NCI-H2081 (cell line): ENCODE data around the gene DLST.

ENCODE experiments used
- DNase-seq, 2 experiments: peaks; one replicate each; lab custom pipeline; 2025; lab: John Stamatoyannopoulos, UW

The DLST gene

DNA sequence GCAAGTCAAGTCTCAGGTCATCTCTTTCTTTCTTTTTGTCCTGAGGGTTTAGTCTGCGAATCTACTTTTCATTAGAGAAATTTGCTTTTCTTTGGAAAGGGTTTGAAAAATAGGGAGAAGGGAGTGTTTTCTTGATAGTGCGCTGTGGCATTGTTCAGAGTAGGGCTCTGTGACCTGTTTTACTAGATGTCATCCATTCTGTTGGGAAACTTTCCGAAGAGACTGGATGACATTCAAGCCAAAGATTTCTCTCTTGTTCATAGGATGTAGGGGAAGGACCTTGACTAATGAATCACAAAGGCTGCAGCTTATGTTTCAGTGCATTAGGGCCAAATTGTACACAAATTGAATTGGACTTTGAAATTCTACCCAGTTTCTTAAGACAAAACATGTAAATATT, 14.7 kb downstream of the DLST start:
- no peak for DNase-seq

DNA sequence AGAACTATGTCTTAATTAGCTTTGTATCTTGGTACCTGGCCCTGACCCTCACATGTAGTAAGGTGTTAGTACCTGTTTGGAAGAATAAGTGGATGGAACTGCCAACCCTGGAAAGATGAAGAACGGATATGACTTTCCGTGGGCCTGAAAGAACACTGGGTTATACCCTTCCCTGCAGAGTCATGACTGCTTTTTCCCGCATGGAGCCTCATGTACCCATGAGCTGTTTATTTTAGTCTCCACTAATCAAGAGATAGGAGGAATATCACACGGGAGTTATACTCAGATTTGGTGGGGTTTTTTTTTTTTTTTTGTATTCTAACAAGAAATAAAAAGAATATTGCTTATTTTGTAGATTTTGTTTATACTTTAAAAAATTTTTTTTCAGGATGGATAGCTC, 15.9 kb downstream of the DLST start:
- DNase-seq, result no peak

DNA sequence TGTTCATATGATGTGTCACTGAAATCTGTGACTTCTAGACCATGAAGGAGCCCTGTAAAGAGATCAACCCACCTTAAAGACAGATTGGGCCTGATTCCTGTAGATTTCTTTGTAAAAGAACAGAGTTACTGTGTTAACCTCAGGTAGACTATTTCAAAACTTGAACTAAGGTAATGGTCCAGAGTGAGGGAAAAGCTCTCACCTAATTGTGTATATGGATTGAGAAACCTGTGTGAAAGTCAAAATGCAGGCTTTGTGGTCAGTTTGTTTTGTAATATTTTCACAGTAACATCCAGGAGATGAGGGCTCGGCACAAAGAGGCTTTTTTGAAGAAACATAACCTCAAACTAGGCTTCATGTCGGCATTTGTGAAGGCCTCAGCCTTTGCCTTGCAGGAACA, 16.4 kb downstream of the DLST start:
- no peak for DNase-seq

- DNase-seq, result no peak
These were observed 17.0 kb downstream of the DLST start for GRCh38 chr14:74898694-74899093.

DNA sequence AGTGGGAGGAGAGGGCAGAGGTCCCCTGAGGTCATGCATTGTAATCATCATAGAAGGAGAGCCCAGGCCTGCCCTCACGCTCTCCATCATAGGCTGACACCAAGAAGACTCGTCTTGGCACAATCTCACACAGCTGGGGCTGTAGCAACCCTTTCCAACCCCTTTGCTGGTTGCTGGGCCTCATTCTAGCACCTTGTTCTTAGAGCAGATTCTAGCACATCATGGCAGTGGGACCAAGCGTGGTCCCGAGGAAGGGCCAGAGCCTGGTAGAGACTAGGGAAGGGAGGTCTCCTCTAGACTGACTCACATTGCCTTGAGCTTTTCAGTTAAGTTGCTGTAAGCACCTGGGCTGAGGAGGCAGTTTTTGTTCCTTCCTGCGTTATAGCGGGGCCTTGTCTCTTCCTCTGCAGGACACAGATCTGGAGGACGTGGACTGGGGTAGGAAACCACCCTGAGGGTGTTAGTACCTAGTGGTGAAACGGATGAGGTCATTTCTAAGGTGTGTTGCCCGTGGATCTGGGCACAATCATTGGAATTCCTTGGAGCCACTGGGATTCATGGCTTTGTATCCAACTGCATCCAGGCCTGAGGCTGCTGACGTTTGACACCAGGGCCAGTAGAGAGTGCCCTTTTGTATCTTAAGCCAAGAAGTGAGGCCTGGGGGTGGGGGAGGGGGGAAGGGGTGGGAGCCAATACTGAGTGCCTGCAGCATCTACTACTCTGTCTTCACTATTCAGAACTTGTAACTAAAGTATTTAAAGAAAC, 21.4 kb downstream of the DLST start:
- no peak for DNase-seq

DNA sequence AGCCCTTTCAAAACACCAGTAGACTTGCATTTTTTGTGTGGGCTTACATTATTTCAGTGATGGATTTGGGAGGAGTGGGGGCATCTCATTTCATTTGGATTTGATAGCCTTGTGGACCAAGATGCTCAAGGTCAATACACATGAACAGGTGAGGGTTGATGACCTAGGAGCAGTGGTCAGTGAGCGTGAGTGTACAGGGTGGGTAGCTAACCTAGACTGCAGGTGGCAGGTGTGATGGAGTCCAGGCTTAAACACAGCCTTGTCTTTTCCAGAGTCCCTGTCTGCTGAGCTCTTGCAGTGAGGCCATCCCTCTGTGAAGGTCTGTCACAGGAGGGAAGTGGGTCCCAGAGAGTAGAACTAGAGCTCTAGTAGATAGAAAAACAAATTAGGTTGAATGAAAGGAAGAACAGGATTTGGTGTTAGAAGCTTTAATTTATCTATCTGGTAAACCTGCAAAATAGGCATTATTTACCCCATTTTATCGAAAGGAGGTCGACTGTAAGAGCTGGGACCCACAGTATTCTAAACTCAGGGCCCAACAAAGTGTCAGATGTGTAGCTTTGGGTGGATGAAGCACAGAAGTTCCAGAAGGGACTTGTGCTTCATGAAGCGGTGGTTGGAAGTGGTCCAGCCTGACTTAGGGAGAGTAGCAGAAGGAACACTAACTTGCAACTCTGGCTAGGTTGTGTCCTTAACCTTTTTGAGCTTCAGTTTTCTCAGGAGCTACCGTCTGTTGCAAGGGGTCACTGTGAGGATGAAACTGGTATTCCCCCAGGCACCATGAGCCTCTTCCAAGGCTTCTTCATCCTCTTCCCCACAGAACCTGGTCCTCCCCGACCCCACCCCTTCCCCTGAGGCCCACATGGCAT, 23.2 kb downstream of the DLST start:
- DNase-seq, result no peak

- DNase-seq, result peak; percentile 21 to 39
These were observed 24.0 kb downstream of the DLST start for GRCh38 chr14:74905595-74906142.

- no peak for DNase-seq
These were observed 25.3 kb downstream of the DLST start for GRCh38 chr14:74906925-74907521.

DNA sequence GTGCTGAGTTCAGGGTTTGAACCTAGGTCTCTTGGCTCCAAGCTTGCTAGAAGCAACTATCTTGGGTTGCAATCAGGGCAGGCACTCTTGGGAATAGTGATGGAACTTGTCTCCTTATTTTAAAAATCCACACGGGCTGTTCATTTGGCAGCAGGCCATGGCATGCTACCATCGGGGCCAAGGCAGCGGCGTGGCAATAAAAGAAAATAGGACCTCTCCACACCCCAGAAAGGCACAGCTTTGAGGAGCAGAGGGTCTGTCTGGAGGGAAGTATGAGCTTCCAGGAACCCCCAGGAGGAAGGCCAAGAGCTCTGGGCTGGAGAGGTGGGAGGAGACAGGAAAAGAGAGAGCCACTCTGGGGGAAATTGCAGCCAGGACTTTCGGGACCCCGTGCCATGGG, 26.0 kb downstream of the DLST start:
- no peak for DNase-seq

DNA sequence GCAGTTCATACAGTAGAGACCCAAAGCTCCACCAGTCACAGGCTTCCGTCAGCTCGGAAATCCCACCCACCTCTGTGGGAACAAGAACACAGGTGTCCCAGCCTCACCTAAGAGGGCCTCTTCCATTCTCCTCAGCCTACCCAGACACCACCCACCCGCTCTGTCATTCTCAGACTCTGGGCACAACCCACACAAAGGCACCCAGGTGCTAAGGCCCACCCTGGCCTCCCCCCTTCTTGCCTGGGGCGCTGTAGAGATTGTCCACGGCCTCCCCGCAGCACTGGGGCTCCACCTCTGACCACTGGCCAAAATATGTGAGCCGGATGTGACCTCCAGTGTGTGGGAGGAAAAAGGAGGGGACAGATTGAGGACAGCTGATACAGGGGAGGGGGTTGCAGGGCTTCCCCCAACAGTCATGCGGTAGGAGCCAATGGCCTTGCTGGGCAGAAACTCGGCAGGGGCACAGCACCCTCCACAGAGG, 27.2 kb downstream of the DLST start:
- no peak for DNase-seq

DNA sequence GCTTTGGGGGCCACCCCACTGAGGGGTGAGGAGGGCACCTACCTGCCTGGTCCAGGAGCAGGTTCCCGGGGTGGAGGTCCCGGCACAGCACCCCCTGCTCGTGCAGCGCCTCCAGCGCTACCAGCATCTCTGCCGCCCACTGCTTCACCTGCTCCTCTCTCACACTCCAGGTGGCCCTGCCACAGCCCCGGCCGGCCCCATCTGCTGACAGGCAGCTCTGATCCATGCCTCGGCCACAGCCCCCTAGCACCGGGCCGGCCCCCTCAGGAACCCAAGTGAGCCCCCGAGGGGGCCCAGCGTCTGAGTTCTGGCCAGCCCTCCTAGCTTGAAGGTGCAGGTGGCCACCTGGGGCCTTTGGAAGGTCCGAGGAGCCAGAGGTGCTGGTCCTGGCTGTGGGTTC, 27.8 kb downstream of the DLST start:
- DNase-seq, result no peak

DNA sequence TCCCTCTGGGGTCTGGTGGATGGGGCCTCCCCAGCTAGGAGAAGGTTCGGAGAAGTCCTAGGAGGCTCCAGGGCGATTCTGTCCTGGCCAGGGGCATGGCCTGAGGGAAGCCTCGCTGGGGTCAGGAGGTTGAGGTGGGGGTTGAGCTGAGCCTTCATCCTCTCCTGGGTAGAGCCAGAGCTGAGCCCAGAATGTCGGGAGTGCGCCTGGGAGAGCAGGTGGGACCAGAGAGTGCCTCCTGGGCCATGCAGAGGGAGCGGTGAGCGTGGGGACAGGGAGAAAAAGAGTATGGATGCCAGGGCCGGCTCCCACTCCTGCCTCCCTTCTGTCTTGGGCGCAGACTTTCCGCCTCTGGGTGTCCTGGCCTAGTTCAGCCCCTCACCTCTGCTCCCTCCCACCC, 28.2 kb downstream of the DLST start:
- DNase-seq, result no peak

DNA sequence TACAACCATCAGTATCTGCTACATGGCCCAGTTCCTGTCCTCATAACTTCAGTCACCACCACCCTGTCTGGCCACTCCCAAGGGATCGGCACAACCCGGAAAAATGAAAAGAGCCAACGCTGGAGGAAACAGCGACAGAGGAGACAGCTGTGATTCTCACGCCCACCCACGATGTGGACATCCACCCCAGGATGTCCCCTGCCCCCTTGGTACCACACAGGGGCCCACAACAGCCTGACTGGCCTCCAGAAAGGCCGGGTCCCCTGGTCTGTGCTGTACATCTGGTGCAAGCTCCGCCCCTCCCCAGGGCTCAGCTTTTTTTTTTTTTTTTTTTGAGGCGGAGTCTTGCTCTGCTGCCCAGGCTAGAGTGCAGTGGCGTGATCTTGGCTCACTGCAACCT, 28.8 kb downstream of the DLST start:
- DNase-seq, result no peak

DNA sequence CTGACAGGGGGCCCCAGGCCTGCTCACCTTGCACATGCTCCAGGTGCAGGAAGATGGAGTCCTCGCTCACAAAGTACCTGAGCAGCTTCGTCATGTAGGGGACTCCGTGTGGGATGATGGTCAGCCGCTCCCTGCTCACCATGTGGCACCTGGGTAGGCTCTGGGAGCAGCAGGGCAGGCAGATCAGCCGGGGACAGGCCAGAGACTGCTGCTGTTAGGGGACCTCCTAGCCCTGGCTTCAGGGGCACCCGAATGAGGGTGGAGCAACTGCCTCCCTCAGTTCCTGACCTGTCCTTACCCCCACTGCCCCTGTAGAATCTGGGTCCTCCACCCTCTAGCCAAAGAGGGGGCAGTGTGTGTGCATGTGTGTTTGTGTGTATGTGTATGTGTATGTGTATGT, 29.5 kb downstream of the DLST start:
- no peak for DNase-seq

DNA sequence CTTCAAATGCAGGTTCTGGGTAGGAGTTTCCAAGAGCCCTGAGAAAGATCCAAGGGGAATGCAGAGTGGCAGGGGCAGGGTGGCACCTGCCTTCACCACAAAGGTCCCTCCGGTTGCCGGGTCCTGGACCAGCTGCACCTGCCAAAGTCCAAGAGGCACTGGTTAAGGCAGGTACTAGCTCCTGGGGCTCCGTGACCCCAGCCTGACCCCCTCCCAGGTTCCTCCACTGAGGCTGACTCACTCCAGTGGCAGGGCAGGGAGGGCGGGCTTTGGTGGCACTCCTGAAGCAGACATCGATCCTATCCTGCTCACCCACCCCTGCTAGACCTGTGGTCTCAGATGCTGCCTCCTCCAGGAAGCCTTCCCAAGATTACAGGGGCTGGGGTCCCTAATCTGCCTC, 30.0 kb downstream of the DLST start:
- DNase-seq, result no peak

GRCh38 chr14:74912111-74912510, 30.4 kb downstream of the DLST start:
- no peak for DNase-seq

DNA sequence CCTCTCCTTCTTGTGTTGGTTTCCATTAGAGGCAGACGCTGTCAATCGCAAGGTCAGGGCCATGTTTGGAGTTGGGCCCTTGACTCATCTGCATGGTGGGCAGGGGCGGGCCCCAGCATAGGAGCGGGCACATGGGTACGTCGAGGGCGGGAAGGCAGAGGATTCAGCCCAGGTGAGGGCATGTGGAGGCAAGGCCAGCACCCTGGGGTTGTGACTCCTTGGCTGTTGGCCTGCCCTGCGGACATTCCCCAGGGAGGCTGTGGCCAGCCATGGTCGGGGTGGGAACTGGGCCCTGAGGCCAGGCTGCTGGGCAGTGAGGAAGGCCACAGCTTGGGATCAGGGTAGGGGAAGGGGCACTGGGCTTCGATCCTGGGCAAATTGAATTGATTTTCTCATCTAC, 31.1 kb downstream of the DLST start:
- DNase-seq, result no peak

DNA sequence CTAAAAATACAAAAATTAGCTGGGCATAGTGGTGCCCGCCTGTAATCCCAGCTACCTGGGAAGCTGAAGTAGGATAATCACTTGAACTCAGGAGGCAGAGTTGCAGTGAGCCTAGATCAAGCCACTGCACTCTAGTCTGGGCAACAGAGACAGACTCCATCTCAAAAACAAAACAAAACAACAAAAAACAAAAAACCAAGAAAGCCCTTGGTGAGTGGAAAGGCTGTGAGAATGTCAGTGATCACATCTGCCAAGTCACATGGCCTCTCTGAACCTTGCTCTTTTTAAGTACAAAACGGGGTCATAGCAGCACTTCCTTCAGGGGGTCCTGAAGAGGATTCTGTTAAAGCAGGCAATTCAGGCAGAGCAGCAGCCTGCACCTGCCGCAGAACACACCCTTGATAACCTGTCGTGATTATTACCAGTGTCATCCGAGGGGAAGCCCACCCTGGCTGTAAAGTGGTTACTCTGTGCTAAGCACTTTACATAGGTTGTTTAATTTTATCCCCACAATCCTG, 31.7 kb downstream of the DLST start:
- no peak for DNase-seq

DNA sequence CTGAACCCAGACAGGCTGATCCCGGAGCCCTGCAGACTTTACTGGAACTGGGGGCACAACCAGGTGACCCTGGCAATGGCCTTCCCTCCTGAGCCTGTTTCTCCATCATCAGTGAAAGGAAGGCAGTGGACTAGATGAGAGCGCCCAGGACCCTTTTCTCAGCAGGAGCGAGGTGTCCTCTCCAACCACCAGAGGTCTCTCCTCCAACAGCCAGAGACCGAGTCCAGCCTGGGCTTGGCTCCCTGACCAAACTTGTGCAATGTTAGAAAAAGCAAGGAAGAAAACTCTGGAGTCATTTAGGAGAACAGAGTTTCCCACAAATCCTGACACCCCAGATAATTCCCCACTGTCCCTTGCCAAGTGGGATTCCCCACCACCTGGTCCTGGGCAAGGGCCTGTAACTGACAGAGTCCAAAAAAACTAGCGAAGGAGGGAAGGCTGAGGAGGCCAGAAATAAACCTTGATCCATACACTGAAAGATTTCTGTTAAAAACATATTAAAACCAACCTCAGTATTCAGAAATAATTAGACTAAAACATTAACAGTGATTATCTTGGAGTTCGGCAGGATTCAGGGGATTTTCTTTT, 32.4 kb downstream of the DLST start:
- peak in 1 of 2 experiments; percentile 13 for DNase-seq

- DNase-seq, result no peak
These were observed 33.7 kb downstream of the DLST start for GRCh38 chr14:74915426-74915825.

DNA sequence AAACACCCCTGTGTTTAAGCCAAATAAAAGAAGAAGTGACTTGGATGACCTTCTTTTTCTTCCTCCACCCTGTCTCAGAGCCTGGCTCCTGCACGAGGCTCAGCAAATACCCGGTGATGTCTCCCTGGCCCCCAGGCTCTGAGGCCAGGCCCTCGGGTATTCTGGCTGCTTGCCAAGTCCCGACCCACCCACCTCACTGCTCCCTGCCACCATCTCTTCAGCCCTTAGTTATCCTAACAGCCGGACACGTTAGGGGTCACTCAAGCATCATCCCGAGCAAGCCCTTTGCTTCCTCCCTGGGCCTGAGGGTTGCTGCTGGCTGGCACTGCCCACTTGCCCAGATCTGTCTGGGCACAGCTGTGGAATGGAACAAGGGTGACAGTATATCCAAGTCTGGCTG, 34.1 kb downstream of the DLST start:
- DNase-seq, result no peak

DNA sequence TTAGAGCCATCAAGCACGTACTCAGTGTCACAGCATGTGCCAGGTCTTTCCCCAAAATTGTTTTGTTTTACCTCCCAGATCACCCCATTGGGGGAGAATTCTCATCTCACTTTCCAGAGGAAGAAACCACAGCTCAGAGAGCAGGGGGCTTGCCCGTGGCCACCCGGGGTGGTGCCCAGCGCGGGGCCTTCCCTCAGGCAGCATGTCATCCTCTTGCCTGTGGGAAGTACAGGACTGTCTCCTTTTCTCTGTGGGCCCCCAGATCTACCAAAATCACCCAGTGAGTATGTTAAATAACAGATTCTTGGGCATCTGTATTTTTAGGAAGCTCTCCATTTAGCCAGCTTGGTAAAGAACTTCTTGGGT, 35.4 kb downstream of the DLST start:
- DNase-seq, result no peak
